Osteoblast (primary cell): ENCODE results near the gene S1PR2. TPM values are rescaled to one million over a fixed set of nuclear protein-coding genes. Genes with fewer than 3 reads are reported as not detected.

Experiments
- DNase-seq: peaks from one replicate; pipeline ENCODE4 v3.0.0; 2011; ENCODE audit warnings: low spot score, mixed read lengths; ENCODE audit not compliant: insufficient read length; ENCODE audit errors: missing footprints
- H2AFZ ChIP-seq: 2 replicates; pipeline ENCODE4 v1.6.0; 2011; ENCODE audit warnings: mild to moderate bottlenecking, low read length
- H3K27ac ChIP-seq: 2 replicates; pipeline ENCODE4 v1.5.1; 2011; ENCODE audit warnings: mild to moderate bottlenecking, low read depth, low read length, moderate library complexity
- H3K27me3 ChIP-seq: 2 replicates; pipeline ENCODE4 v1.6.0; 2012; ENCODE audit warnings: mild to moderate bottlenecking, control low read depth, inconsistent platforms, low read length, moderate library complexity; ENCODE audit not compliant: insufficient read depth
- H3K36me3 ChIP-seq: 2 replicates; pipeline ENCODE4 v1.5.1; 2011; ENCODE audit warnings: mild to moderate bottlenecking, low read length, control low read depth, moderate library complexity; ENCODE audit not compliant: insufficient read depth
- H3K4me1 ChIP-seq: 2 replicates; pipeline ENCODE4 v1.5.1; 2011; ENCODE audit warnings: mild to moderate bottlenecking, low read length, control low read depth, moderate library complexity; ENCODE audit not compliant: insufficient read depth
- H3K4me2 ChIP-seq: 2 replicates; pipeline ENCODE4 v1.6.0; 2011; ENCODE audit warnings: mild to moderate bottlenecking, low read length; ENCODE audit not compliant: insufficient read depth
- H3K4me3 ChIP-seq: fragments of 200-600 bp; sonication (generic); 3 replicates; pipeline ENCODE4 v1.5.1; 2012; ENCODE audit warnings: mild to moderate bottlenecking, low read length, inconsistent platforms; ENCODE audit not compliant: insufficient read depth
- H3K79me2 ChIP-seq: 2 replicates; pipeline ENCODE4 v1.6.0; 2012; ENCODE audit warnings: mild to moderate bottlenecking, low read length, control low read depth, inconsistent platforms; ENCODE audit not compliant: insufficient read depth
- H3K9me3 ChIP-seq: 2 replicates; pipeline ENCODE4 v1.5.1; 2011; ENCODE audit warnings: low read depth, low read length, control low read depth
- H4K20me1 ChIP-seq: 2 replicates; pipeline ENCODE4 v1.6.0; 2012; ENCODE audit warnings: mild to moderate bottlenecking, low read length, control low read depth; ENCODE audit not compliant: insufficient read depth
- total RNA-seq: library from RNA; depleted of rRNA; stranded (reverse); fragments of >200 nt; gene quantifications from 2 replicates; pipeline ENCODE4 v1.2.3, GENCODE V29; 2012
- TF ChIP-seq, protein P1 (sequence below): IDR thresholded peaks from 2 replicates; pipeline ENCODE4 v1.5.1; 2011; ENCODE audit warnings: mild to moderate bottlenecking, low read depth, low read length, moderate library complexity; ENCODE audit errors: extremely low read depth

Gene S1PR2
- total RNA-seq, 1 donor = 9.4 TPM

DNA sequence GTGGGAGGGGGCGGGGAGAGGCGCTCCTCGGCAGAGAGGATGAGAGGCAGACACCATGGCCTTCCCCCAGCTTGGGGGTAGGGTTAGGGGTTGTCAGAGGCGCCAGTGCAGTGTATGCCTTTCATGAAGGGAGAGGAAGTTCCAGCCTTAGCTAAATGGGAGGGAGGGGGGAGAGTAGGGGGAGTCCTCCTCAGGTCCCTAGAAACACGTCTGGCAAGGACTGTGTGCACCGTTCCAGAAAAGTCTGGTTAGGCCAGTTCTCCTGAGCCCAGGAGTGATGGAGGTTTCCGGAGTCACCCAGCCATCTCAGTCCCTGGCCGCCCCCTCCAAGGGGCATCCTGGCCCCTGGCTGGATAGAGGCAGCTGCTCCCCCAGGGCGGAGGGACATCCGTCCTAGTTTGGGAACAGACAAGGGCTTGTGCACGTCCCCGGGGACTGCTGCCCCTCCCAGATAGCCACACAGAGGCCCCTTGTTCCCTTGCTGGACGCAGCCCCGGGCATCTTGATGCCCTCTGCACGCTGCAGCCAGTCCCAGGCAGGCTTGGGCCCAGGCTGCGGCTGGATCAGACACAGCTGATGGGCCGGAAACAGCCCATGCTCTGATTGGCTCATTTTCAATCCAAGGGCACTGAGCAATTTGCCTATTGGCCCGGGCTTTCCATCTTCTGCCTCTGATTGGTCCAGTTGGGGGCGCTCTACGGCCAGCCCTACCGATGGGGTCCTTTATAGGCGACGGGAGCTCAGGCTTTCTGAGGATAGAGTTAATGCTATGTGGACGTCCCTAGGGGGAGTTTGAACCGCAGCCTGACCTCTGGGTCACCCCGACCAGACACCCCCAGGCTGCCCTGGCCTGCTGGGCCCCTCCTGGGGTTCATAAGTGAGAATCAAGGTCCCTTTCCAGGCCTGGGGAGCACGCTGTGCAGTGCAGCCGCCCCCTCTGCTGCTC, 3.8 kb downstream of the S1PR2 start:
- H3K4me1 ChIP-seq = peaks cover 12% of the 10 kb centered on the region
- H3K27me3 ChIP-seq = no peaks in the 10 kb centered on the region
- no peak for DNase-seq
- no peak overlapping the region for H3K4me3 ChIP-seq
- H3K27ac ChIP-seq = no peak overlapping the region
- H3K9me3 ChIP-seq = no peaks in the 10 kb centered on the region
- no peak overlapping the region for H2AFZ ChIP-seq
- TF ChIP-seq, protein P1, sequence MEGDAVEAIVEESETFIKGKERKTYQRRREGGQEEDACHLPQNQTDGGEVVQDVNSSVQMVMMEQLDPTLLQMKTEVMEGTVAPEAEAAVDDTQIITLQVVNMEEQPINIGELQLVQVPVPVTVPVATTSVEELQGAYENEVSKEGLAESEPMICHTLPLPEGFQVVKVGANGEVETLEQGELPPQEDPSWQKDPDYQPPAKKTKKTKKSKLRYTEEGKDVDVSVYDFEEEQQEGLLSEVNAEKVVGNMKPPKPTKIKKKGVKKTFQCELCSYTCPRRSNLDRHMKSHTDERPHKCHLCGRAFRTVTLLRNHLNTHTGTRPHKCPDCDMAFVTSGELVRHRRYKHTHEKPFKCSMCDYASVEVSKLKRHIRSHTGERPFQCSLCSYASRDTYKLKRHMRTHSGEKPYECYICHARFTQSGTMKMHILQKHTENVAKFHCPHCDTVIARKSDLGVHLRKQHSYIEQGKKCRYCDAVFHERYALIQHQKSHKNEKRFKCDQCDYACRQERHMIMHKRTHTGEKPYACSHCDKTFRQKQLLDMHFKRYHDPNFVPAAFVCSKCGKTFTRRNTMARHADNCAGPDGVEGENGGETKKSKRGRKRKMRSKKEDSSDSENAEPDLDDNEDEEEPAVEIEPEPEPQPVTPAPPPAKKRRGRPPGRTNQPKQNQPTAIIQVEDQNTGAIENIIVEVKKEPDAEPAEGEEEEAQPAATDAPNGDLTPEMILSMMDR = no peak
- peaks cover 18% of the 10 kb centered on the region for H3K79me2 ChIP-seq
- H3K4me2 ChIP-seq = no peak overlapping the region
- peaks cover 24% of the 10 kb centered on the region for H4K20me1 ChIP-seq
- H3K36me3 ChIP-seq = peaks cover 4% of the 10 kb centered on the region

DNA sequence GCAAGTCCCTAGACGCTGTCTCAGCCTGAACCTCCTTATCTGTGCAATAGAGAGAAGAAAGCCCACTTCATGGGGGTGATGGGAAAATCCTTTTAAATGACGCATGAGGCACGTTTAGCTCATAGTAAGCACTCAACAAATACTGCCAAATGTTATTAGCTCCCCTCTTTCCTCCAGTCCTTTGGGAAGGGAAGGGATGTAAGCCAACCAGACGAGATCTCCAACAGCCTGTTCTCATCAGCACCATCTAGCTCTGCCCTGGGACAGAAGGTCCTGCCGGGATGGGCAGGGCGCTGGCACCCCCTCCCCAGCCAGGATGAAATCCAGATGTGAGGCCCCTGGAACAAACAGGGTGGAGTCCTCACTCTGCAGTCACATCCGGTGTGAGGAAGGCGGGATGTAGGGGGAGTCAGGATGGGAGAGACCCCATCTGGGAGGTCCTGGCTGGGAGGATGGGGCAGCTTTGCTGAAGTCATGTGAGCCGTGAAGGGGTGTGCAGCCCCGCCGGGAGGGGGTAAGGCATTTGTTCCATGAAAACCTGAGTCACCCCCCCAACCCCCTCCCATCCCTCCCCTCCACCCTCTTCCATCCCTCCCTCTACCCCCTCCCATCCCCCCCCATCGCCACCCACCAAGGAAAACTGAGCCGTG, 4.6 kb downstream of the S1PR2 start:
- no peaks in the 10 kb centered on the region for H3K27me3 ChIP-seq
- H2AFZ ChIP-seq = no peak overlapping the region
- peaks cover 10% of the 10 kb centered on the region for H3K4me1 ChIP-seq
- peaks cover 24% of the 10 kb centered on the region for H4K20me1 ChIP-seq
- no peak overlapping the region for H3K4me2 ChIP-seq
- H3K27ac ChIP-seq = no peak overlapping the region
- TF ChIP-seq, protein P1 = no peak
- no peak overlapping the region for H3K4me3 ChIP-seq
- H3K9me3 ChIP-seq = no peaks in the 10 kb centered on the region
- peaks cover 4% of the 10 kb centered on the region for H3K36me3 ChIP-seq
- H3K79me2 ChIP-seq = peaks cover 18% of the 10 kb centered on the region
- peak; percentile 91 for DNase-seq

DNA sequence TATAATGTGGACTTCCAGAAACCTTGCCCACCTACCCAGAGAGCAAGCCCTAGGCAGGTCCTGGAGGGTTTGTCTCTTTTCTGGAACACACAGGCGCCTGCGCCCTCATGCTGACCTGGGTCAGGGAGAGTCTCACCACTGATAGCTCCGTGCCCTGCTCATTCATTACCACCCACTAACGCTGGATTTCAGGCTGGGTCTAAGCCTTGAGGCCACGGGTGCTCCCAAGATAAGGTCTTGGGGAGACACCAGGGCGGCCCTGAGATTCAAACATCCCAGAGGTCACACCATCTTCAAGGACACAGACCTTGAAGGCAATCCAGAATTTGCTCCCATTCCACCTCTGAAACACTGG, 5.1 kb downstream of the S1PR2 start:
- H3K4me3 ChIP-seq = no peak overlapping the region
- H3K4me1 ChIP-seq = peaks cover 9% of the 10 kb centered on the region

More for the DNA sequence above, 5.1 kb downstream of the S1PR2 start:
- peaks cover 4% of the 10 kb centered on the region for H3K36me3 ChIP-seq
- H3K27me3 ChIP-seq = no peaks in the 10 kb centered on the region
- H4K20me1 ChIP-seq = peaks cover 24% of the 10 kb centered on the region
- H3K79me2 ChIP-seq = peaks cover 18% of the 10 kb centered on the region
- no peak overlapping the region for H3K27ac ChIP-seq
- H3K4me2 ChIP-seq = no peak overlapping the region
- TF ChIP-seq, protein P1 = no peak
- no peak overlapping the region for H2AFZ ChIP-seq
- no peaks in the 10 kb centered on the region for H3K9me3 ChIP-seq
- no peak for DNase-seq
